GM12875 (cell line): ENCODE data around the gene IL12RB1.
"Not testable (repeated sequence)": the region's sequence is repeated elsewhere in the genome, so short reads cannot be mapped to it uniquely, and the experiment has no call there.

Experiments
- H3K4me3 ChIP-seq: one replicate; pipeline ENCODE4 v1.5.1; 2011; ENCODE audit warnings: low read depth, low read length, control low read depth
- CTCF ChIP-seq: IDR thresholded peaks from 2 replicates; pipeline ENCODE4 v1.5.1; 2011; ENCODE audit warnings: low read depth, mild to moderate bottlenecking, control low read depth, inconsistent platforms, low read length, moderate library complexity, borderline replicate concordance; ENCODE audit not compliant: insufficient read depth

Gene IL12RB1

GRCh38 chr19:18045307-18046050, 41.3 kb downstream of the IL12RB1 start:
- no peak overlapping the region for H3K4me3 ChIP-seq
- no peak for TF ChIP-seq CTCF

- no peak for TF ChIP-seq CTCF
- H3K4me3 ChIP-seq: no peak overlapping the region
Measured at GRCh38 chr19:18044825-18045304, 41.9 kb downstream of the IL12RB1 start.

- TF ChIP-seq CTCF: no peak
- no peak overlapping the region for H3K4me3 ChIP-seq
Measured at GRCh38 chr19:18043676-18044075, 43.1 kb downstream of the IL12RB1 start.

- H3K4me3 ChIP-seq: no peak overlapping the region
- TF ChIP-seq CTCF: no peak
Measured at GRCh38 chr19:18041054-18041453, 45.7 kb downstream of the IL12RB1 start.

GRCh38 chr19:18032102-18032501, 54.6 kb downstream of the IL12RB1 start:
- not testable (repeated sequence) for H3K4me3 ChIP-seq

GRCh38 chr19:18031401-18031800, 55.3 kb downstream of the IL12RB1 start:
- H3K4me3 ChIP-seq: not testable (repeated sequence)

- TF ChIP-seq CTCF: no peak
- no peak overlapping the region for H3K4me3 ChIP-seq
Measured at GRCh38 chr19:18029617-18030338, 57.0 kb downstream of the IL12RB1 start.

- TF ChIP-seq CTCF: no peak
- H3K4me3 ChIP-seq: no peak overlapping the region
Measured at GRCh38 chr19:18027151-18027550, 59.6 kb downstream of the IL12RB1 start.
